GM19193 (cell line): ENCODE measurements around the gene CDH4.

Experiments used
- POLR2A ChIP-seq: IDR thresholded peaks from 4 replicates; pipeline ENCODE4 v1.6.1; 2011; ENCODE audit not compliant: insufficient read depth, insufficient read length; ENCODE audit errors: extremely low read depth

The CDH4 gene

GRCh38 chr20:61705386-61706258, 453.6 kb downstream of the CDH4 start:
- TF ChIP-seq POLR2A = no peak

GRCh38 chr20:61706259-61706961, 454.3 kb downstream of the CDH4 start:
- TF ChIP-seq POLR2A = no peak

- TF ChIP-seq POLR2A = no peak
These were observed 456.8 kb downstream of the CDH4 start for GRCh38 chr20:61708891-61709290.

GRCh38 chr20:61710108-61710507, 458.0 kb downstream of the CDH4 start:
- TF ChIP-seq POLR2A = no peak

- no peak for TF ChIP-seq POLR2A
These were observed 460.6 kb downstream of the CDH4 start for GRCh38 chr20:61712688-61713087.

GRCh38 chr20:61718361-61719005, 466.4 kb downstream of the CDH4 start:
- no peak for TF ChIP-seq POLR2A

- no peak for TF ChIP-seq POLR2A
These were observed 467.8 kb downstream of the CDH4 start for GRCh38 chr20:61719691-61720347.

- TF ChIP-seq POLR2A = no peak
These were observed 468.3 kb downstream of the CDH4 start for GRCh38 chr20:61720348-61720696.

GRCh38 chr20:61722146-61722678, 470.2 kb downstream of the CDH4 start:
- no peak for TF ChIP-seq POLR2A

GRCh38 chr20:61723529-61724257, 471.6 kb downstream of the CDH4 start:
- no peak for TF ChIP-seq POLR2A

GRCh38 chr20:61724376-61724775, 472.3 kb downstream of the CDH4 start:
- TF ChIP-seq POLR2A = no peak

GRCh38 chr20:61725145-61725544, 473.1 kb downstream of the CDH4 start:
- TF ChIP-seq POLR2A = no peak

- no peak for TF ChIP-seq POLR2A
These were observed 473.9 kb downstream of the CDH4 start for GRCh38 chr20:61725966-61726365.

- TF ChIP-seq POLR2A = no peak
These were observed 474.9 kb downstream of the CDH4 start for GRCh38 chr20:61726979-61727378.

GRCh38 chr20:61727761-61728160, 475.7 kb downstream of the CDH4 start:
- TF ChIP-seq POLR2A = no peak

GRCh38 chr20:61728326-61728725, 476.3 kb downstream of the CDH4 start:
- TF ChIP-seq POLR2A = no peak
